Vagina (tissue), 2 donors: Measurements from ENCODE around the gene CRACDL.

Source experiments
- POLR2A ChIP-seq, 2 donors: fragments of 450-650 bp; IDR thresholded peaks; one replicate each; pipeline ENCODE4 v1.6.1; 2017; ENCODE audit warnings: antibody characterized with exemption in 2 of 2, mild to moderate bottlenecking in 2 of 2, moderate library complexity in 2 of 2
- TF ChIP-seq, protein P1 (sequence below), 3 experiments: fragments of 450-650 bp in 2 of 3; fragments of 200-600 bp in 1 of 3; sonication (generic) in 1 of 3; IDR thresholded peaks; one replicate each; pipeline ENCODE4 v1.5.1; 2017 to 2019; ENCODE audit warnings: antibody characterized with exemption in 3 of 3, mild to moderate bottlenecking in 2 of 3, moderate library complexity in 2 of 3

DNA sequence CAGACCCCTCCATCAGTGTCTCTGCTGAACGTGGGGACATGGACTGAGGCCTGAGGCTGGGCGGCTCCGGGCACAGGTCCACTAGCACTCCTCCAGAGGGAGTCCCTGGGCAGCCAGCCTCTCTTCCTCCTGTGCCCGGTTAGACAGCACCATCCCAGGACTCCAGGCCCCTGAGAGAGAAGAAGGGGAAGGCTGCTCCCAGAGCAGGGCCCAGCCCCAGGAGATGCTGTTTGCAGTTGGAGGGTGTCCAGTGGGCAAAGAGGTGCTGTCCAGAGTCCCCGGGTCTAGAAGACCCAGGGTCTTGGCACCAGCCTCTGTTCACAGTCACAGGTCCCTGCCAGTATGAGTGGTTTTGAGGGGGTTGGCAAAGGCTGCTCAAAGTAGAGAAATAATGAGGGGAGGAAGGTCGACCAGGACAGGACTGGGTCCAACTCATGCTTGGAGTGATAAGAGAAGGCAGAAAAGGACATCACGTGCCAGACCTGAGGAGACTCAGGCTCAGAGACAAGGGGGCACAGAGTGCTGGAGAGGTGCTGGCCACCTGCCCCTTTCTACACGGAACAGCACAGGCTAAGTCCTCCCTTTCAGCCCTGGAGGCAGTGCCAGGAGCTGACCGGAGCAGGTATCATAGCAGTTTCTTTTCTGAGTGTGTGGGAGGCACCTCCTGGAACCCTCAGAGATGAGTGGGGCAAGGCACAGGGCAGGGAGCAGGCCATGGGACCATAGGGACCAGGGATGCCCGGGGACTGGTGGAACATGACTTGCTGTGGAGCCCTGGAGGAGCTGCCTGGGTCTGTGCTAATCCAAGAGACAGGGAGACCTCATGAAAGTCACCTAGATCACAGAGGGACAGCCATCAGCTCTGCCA, 21.1 kb downstream of the CRACDL start:
- no peak for TF ChIP-seq POLR2A (IDR thresholded peaks at IDR 0.05)
- TF ChIP-seq, protein P1, sequence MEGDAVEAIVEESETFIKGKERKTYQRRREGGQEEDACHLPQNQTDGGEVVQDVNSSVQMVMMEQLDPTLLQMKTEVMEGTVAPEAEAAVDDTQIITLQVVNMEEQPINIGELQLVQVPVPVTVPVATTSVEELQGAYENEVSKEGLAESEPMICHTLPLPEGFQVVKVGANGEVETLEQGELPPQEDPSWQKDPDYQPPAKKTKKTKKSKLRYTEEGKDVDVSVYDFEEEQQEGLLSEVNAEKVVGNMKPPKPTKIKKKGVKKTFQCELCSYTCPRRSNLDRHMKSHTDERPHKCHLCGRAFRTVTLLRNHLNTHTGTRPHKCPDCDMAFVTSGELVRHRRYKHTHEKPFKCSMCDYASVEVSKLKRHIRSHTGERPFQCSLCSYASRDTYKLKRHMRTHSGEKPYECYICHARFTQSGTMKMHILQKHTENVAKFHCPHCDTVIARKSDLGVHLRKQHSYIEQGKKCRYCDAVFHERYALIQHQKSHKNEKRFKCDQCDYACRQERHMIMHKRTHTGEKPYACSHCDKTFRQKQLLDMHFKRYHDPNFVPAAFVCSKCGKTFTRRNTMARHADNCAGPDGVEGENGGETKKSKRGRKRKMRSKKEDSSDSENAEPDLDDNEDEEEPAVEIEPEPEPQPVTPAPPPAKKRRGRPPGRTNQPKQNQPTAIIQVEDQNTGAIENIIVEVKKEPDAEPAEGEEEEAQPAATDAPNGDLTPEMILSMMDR (IDR thresholded peaks at IDR 0.05): no peak
